Omental fat pad (tissue), 4 donors: Measurements from ENCODE around the gene RANBP17. TPM values are rescaled to one million over a fixed set of nuclear protein-coding genes. Genes with fewer than 3 reads are reported as not detected.

Experiments used
- ATAC-seq: fragments of 150-250 bp; one replicate; pipeline ENCODE4 v1.9.1; 2016; ENCODE audit warnings: mild to moderate bottlenecking, moderate library complexity; ENCODE audit not compliant: low FRiP score
- DNase-seq: peaks from one replicate; pipeline ENCODE4 v3.0.0-alpha.2; 2019; ENCODE audit warnings: low spot score
- CTCF ChIP-seq, 3 donors: fragments of 450-650 bp; IDR thresholded peaks; one replicate each; pipeline ENCODE4 v1.5.1; 2016 to 2017; ENCODE audit warnings: antibody characterized with exemption in 3 of 3, mild to moderate bottlenecking in 3 of 3, moderate library complexity in 2 of 3
- total RNA-seq, 4 donors: library from RNA; depleted of rRNA; stranded (reverse); fragments of >200 nt; gene quantifications; one replicate each; pipeline ENCODE4 v1.1.0, GENCODE V29; 2016

RANBP17 gene
- total RNA-seq, 4 donors from 2014 or later: 0.93 to 10.7 (median 3.8) TPM

GRCh38 chr5:171205375-171205774, 343.6 kb downstream of the RANBP17 start:
- no peak for ATAC-seq
- DNase-seq: no peak
- TF ChIP-seq CTCF (IDR thresholded peaks at IDR 0.05): no peak

GRCh38 chr5:171207256-171207847, 345.5 kb downstream of the RANBP17 start:
- DNase-seq (no peak), ATAC-seq (no peak)
- no peak for TF ChIP-seq CTCF (IDR thresholded peaks at IDR 0.05)

- TF ChIP-seq CTCF (IDR thresholded peaks at IDR 0.05): no peak
- no peak for DNase-seq
- no peak for ATAC-seq
Observed at GRCh38 chr5:171221916-171222315, 360.1 kb downstream of the RANBP17 start.

GRCh38 chr5:171223927-171224326, 362.1 kb downstream of the RANBP17 start:
- no peak for DNase-seq
- ATAC-seq: no peak
- no peak for TF ChIP-seq CTCF (IDR thresholded peaks at IDR 0.05)

- DNase-seq (no peak), ATAC-seq (no peak)
- no peak for TF ChIP-seq CTCF (IDR thresholded peaks at IDR 0.05)
Observed at GRCh38 chr5:171226096-171226754, 364.4 kb downstream of the RANBP17 start.

GRCh38 chr5:171226864-171227263, 365.0 kb downstream of the RANBP17 start:
- no peak for TF ChIP-seq CTCF (IDR thresholded peaks at IDR 0.05)
- ATAC-seq (no peak), DNase-seq (no peak)

- DNase-seq (no peak), ATAC-seq (no peak)
- TF ChIP-seq CTCF (IDR thresholded peaks at IDR 0.05): no peak
Observed at GRCh38 chr5:171236651-171237050, 374.8 kb downstream of the RANBP17 start.
